Activated CD4-positive, alpha-beta T cell treated with anti-CD3 and anti-CD28 coated beads, Interleukin-2, amount 50 U/mL, for 48 hours (primary cell): ENCODE data around the gene TBL1XR1.

ENCODE experiments used
- DNase-seq, 2 experiments: peaks; one replicate each; pipeline ENCODE4 v3.0.0-alpha.2; 2020

TBL1XR1 gene

GRCh38 chr3:177060492-177060891, 136.8 kb downstream of the TBL1XR1 start:
- no peak for DNase-seq

GRCh38 chr3:177058648-177059047, 138.6 kb downstream of the TBL1XR1 start:
- no peak for DNase-seq

GRCh38 chr3:177057768-177058167, 139.5 kb downstream of the TBL1XR1 start:
- DNase-seq = peak; percentile 44 to 60

GRCh38 chr3:177056927-177057326, 140.4 kb downstream of the TBL1XR1 start:
- DNase-seq = no peak

- DNase-seq = no peak
Measured at GRCh38 chr3:177055605-177056571, 141.4 kb downstream of the TBL1XR1 start.

GRCh38 chr3:177053107-177053506, 144.2 kb downstream of the TBL1XR1 start:
- no peak for DNase-seq

- DNase-seq = no peak
Measured at GRCh38 chr3:177051411-177051810, 145.9 kb downstream of the TBL1XR1 start.

- DNase-seq = no peak
Measured at GRCh38 chr3:177050501-177051237, 146.6 kb downstream of the TBL1XR1 start.

- no peak for DNase-seq
Measured at GRCh38 chr3:177045767-177046166, 151.5 kb downstream of the TBL1XR1 start.

GRCh38 chr3:177045222-177045621, 152.1 kb downstream of the TBL1XR1 start:
- DNase-seq = no peak

- DNase-seq = no peak
Measured at GRCh38 chr3:177041730-177042551, 155.3 kb downstream of the TBL1XR1 start.

- no peak for DNase-seq
Measured at GRCh38 chr3:177041021-177041729, 156.1 kb downstream of the TBL1XR1 start.

- no peak for DNase-seq
Measured at GRCh38 chr3:177039490-177040274, 157.6 kb downstream of the TBL1XR1 start.

GRCh38 chr3:177037241-177037640, 160.0 kb downstream of the TBL1XR1 start:
- no peak for DNase-seq

- no peak for DNase-seq
Measured at GRCh38 chr3:177035676-177036075, 161.6 kb downstream of the TBL1XR1 start.

- no peak for DNase-seq
Measured at GRCh38 chr3:177034832-177035475, 162.3 kb downstream of the TBL1XR1 start.

- DNase-seq = no peak
Measured at GRCh38 chr3:177026505-177027277, 170.6 kb downstream of the TBL1XR1 start.

GRCh38 chr3:177015881-177016280, 181.4 kb downstream of the TBL1XR1 start:
- DNase-seq = no peak

- no peak for DNase-seq
Measured at GRCh38 chr3:177013681-177014280, 183.5 kb downstream of the TBL1XR1 start.
